GM13976 (cell line): Measurements from ENCODE around the gene PREX1.

Source experiments
- DNase-seq: peaks from one replicate; pipeline ENCODE4 v3.0.0; 2012; ENCODE audit warnings: low spot score
- in situ Hi-C: fragments of 300-500 bp; cut with MboI; formaldehyde crosslinking; loops from one replicate; pipeline ENCODE4 v1.12.0; 2022; ENCODE audit warnings: low sequenced_read_pairs, mixed read lengths, inconsistent platforms; ENCODE audit not compliant: unreplicated experiment
- TF ChIP-seq, protein P1 (sequence below): IDR thresholded peaks from 2 replicates; pipeline ENCODE4 v1.5.1; 2012; ENCODE audit warnings: borderline replicate concordance, mild to moderate bottlenecking; ENCODE audit not compliant: insufficient read depth; ENCODE audit errors: extremely low read depth, missing control alignments, control extremely low read depth

PREX1 gene

GRCh38 chr20:48625136-48625900 lies 202.5 kb downstream of the PREX1 start:
- no peak for DNase-seq
- in situ Hi-C loops = no loop called here
- TF ChIP-seq, protein P1, sequence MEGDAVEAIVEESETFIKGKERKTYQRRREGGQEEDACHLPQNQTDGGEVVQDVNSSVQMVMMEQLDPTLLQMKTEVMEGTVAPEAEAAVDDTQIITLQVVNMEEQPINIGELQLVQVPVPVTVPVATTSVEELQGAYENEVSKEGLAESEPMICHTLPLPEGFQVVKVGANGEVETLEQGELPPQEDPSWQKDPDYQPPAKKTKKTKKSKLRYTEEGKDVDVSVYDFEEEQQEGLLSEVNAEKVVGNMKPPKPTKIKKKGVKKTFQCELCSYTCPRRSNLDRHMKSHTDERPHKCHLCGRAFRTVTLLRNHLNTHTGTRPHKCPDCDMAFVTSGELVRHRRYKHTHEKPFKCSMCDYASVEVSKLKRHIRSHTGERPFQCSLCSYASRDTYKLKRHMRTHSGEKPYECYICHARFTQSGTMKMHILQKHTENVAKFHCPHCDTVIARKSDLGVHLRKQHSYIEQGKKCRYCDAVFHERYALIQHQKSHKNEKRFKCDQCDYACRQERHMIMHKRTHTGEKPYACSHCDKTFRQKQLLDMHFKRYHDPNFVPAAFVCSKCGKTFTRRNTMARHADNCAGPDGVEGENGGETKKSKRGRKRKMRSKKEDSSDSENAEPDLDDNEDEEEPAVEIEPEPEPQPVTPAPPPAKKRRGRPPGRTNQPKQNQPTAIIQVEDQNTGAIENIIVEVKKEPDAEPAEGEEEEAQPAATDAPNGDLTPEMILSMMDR = no peak

GRCh38 chr20:48624315-48625020 lies 203.3 kb downstream of the PREX1 start:
- no peak for DNase-seq
- in situ Hi-C loops = loop anchor here (25.0 kb wide), 1 partner anchor 937 kb away; no protein-coding TSS in a partner anchor

DNA sequence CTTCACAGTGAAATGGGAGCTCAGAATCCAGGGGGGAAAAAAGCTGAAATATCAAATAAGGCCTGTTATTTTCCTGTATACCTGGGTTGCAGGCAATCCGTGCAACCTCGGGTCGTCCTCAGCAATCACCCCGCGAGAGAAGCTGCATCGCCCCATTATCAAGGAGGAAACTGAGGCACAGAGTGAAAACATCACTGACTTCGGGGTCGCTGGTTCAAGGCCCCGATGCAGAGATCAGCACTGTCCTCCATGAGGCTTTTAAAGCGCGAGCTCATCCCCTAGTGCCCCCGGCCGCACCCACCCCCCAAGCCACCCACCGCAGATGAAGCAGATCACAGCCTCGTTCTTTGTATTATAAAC lies 203.9 kb downstream of the PREX1 start:
- DNase-seq = no peak
- TF ChIP-seq, protein P1 = no peak
- in situ Hi-C loops = loop anchor here (25.0 kb wide), 1 partner anchor 937 kb away; no protein-coding TSS in a partner anchor

More at GRCh38 chr20:48624315-48625020, 203.3 kb downstream of the PREX1 start:
- TF ChIP-seq, protein P1 = no peak

DNA sequence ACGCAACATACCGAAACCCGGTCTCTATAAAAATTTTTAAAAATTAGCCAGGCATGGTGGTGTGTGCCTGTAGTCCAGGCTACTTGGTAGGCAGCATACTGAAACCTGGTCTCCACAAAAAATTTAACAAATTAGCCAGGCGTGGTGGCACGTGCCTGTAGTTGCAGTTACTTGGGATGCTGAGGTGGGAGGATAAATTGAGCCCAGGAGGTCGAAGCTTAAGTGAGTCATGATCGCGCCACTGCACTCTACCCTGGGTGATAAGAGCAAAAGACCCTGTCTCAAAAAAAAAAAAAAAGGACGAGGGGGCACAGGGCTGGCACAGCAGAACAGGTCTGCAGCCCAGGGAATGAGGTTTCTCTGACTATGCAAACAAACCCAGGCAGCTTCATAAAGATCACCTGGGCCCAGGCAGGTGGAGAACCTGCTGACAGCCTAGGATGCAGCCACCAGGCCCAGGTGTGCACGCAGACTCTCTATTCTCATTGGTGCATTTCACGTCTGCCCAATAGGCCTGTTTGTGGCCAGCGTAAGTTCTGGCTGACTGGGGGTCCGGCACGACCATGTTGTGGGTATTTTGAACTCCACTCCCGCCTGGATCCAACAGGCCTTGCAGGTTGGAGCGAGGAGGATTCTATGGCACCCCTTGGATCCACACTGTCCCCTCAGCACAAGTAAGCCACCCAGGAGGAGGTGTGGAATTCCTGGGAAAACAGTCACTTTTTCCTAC lies 204.5 kb downstream of the PREX1 start:
- TF ChIP-seq, protein P1 = no peak
- DNase-seq = no peak
- in situ Hi-C loops = loop anchor here (25.0 kb wide), 1 partner anchor 936 kb away; no protein-coding TSS in a partner anchor

GRCh38 chr20:48622421-48622820 lies 205.4 kb downstream of the PREX1 start:
- no peak for DNase-seq
- in situ Hi-C loops = loop anchor here (25.0 kb wide), 1 partner anchor 935 kb away; no protein-coding TSS in a partner anchor
- TF ChIP-seq, protein P1 = no peak
